ENCODE measurements around the gene CDH4. TPM values are rescaled to one million over a fixed set of nuclear protein-coding genes. Genes with fewer than 3 reads are reported as not detected.

CDH4 gene
- total and polyA plus RNA-seq, 2 donors (not counting 3 experiments of a cell fraction or from before 2014, with no cell fraction given) = 0.17 to 0.51 TPM

GRCh38 chr20:61240814-61241213, 11.2 kb upstream of the CDH4 start:
- no peak for TF ChIP-seq MAX (IDR thresholded peaks at IDR 0.05; ENCODE audit: insufficient read depth, insufficient read length)
- TF ChIP-seq EZH2 (IDR thresholded peaks at IDR 0.05; ENCODE audit: borderline replicate concordance, low read depth, low read length, severe bottlenecking) = no peak
- TF ChIP-seq POLR2AphosphoS5 (IDR thresholded peaks at IDR 0.05; ENCODE audit: insufficient read depth, low read depth, low read length) = no peak
- TF ChIP-seq CTCF (IDR thresholded peaks at IDR 0.05; ENCODE audit: extremely low read depth in 1 of 2, insufficient read depth in 1 of 2, low read depth in 1 of 2, low read length in 2 of 2) = no peak
- no peak for TF ChIP-seq FOS (IDR thresholded peaks at IDR 0.05; ENCODE audit: borderline replicate concordance, insufficient read depth, low read length)
- TF ChIP-seq JUN (IDR thresholded peaks at IDR 0.05; ENCODE audit: borderline replicate concordance, insufficient read depth, insufficient read length, low read depth) = no peak
- no peak for TF ChIP-seq MYC (IDR thresholded peaks at IDR 0.05; ENCODE audit: low read depth, low read length)
- no peak for TF ChIP-seq POLR2A (IDR thresholded peaks at IDR 0.05; ENCODE audit: low read depth, low read length)
- no peak for TF ChIP-seq GATA2 (IDR thresholded peaks at IDR 0.05; ENCODE audit: insufficient read depth, insufficient read length, low read depth, low read length)
- POLR2A ChIA-PET = no interaction called here
- no peak overlapping the region for H3K9ac ChIP-seq (replicated peaks; ENCODE audit: extremely low read depth, insufficient read depth, low read length)
- H3K9me1 ChIP-seq (replicated peaks; ENCODE audit: control insufficient read depth, extremely low read depth, insufficient read depth, low read length) = no peaks in the 10 kb centered on the region
- DNase-seq (ENCODE audit: low read depth, low spot score) = no peak
- dilution Hi-C loops (cut with MboI; ENCODE audit: extremely low pct_ligation_motif_present, low sequenced_read_pairs) (no loop called here), intact Hi-C loops (cut with micrococcal nuclease) (no loop called here)
- H4K20me1 ChIP-seq (replicated peaks; ENCODE audit: control insufficient read depth, extremely low read depth, insufficient read depth, low read length) = no peaks in the 10 kb centered on the region
- no peaks in the 10 kb centered on the region for H3K36me3 ChIP-seq (ENCODE audit: control insufficient read depth in 2 of 2, extremely low read depth in 1 of 2, insufficient read depth in 2 of 2, low read length in 2 of 2)
- H3K4me2 ChIP-seq (ENCODE audit: insufficient read depth, low read length) = no peak overlapping the region
- H2AFZ ChIP-seq (ENCODE audit: low read depth, low read length) = no peak overlapping the region
- CTCF ChIA-PET = no interaction called here
- no peak for FAIRE-seq
- H3K79me2 ChIP-seq (ENCODE audit: control insufficient read depth, insufficient read depth, low read length) = no peaks in the 10 kb centered on the region
- peaks cover 7% of the 10 kb centered on the region for H3K9me3 ChIP-seq (replicated peaks; ENCODE audit: control insufficient read depth, insufficient read depth, low read length)
- no peak overlapping the region for H3K4me3 ChIP-seq (replicated peaks in 1 of 3; ENCODE audit: insufficient read depth in 1 of 3, low read depth in 1 of 3, low read length in 3 of 3)
- no peaks in the 10 kb centered on the region for H3K4me1 ChIP-seq (ENCODE audit: control insufficient read depth, extremely low read depth, insufficient read depth, low read length)
- no TSS peak for BruUV-seq (replicated peaks)
- H3K27ac ChIP-seq (ENCODE audit: insufficient read depth, low read depth, low read length) = no peak overlapping the region
- no peaks in the 10 kb centered on the region for H3K27me3 ChIP-seq (ENCODE audit: control insufficient read depth in 2 of 2, insufficient read depth in 2 of 2, low read length in 2 of 2)

Data from endothelial cell of umbilical vein (primary cell).